GM12864 (cell line): ENCODE measurements around the gene PLXNB3.
"Not testable (repeated sequence)": the region's sequence is repeated elsewhere in the genome, so short reads cannot be mapped to it uniquely, and the experiment has no call there.

Experiments used
- DNase-seq: peaks from one replicate; pipeline ENCODE4 v3.0.0-alpha.2; 2011; ENCODE audit warnings: low read depth
- H3K4me3 ChIP-seq: 2 replicates; pipeline ENCODE4 v1.5.1; 2011; ENCODE audit warnings: mild to moderate bottlenecking, low read depth, low read length, control low read depth
- TF ChIP-seq, protein P1 (sequence below): IDR thresholded peaks from 2 replicates; pipeline ENCODE4 v1.5.1; 2011; ENCODE audit warnings: low read depth, mild to moderate bottlenecking, moderate library complexity, low read length, control low read depth, inconsistent platforms; ENCODE audit errors: missing control alignments

PLXNB3 gene

DNA sequence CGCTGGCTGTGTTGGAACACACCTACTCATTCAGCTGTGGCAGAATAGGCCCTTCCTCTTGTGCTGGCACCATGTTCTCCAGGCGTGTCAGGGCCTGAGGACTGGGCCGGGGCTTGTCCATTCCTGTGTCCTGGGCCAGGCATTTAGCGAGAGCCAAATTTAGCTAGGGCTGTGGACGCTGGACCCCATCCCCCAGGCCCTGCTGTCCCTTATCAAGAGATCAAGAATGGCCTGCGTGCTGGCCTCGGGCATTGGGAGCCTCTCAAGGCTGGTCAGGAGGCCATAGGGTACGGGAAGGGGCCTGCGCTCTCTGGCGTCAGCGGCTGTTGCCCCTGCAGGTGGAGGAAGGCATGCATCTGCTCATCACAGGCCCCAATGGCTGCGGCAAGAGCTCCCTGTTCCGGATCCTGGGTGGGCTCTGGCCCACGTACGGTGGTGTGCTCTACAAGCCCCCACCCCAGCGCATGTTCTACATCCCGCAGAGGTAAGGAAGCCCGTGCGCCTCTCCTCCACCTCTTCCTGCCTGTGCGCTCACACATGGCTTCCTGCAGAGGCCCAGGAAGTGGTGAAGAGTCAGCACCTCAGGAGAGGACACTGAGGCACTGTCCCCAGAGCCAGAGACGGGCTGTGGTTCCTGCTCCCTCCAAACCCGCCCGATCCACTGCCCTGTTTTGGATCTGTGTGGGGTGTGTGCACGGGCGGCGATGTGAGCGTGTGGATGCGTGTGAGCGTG lies 24.1 kb upstream of the PLXNB3 start:
- TF ChIP-seq, protein P1, sequence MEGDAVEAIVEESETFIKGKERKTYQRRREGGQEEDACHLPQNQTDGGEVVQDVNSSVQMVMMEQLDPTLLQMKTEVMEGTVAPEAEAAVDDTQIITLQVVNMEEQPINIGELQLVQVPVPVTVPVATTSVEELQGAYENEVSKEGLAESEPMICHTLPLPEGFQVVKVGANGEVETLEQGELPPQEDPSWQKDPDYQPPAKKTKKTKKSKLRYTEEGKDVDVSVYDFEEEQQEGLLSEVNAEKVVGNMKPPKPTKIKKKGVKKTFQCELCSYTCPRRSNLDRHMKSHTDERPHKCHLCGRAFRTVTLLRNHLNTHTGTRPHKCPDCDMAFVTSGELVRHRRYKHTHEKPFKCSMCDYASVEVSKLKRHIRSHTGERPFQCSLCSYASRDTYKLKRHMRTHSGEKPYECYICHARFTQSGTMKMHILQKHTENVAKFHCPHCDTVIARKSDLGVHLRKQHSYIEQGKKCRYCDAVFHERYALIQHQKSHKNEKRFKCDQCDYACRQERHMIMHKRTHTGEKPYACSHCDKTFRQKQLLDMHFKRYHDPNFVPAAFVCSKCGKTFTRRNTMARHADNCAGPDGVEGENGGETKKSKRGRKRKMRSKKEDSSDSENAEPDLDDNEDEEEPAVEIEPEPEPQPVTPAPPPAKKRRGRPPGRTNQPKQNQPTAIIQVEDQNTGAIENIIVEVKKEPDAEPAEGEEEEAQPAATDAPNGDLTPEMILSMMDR: no peak
- H3K4me3 ChIP-seq: no peak overlapping the region
- no peak for DNase-seq

- TF ChIP-seq, protein P1: no peak
- DNase-seq: no peak
- no peak overlapping the region for H3K4me3 ChIP-seq
These were observed 23.3 kb upstream of the PLXNB3 start for GRCh38 chrX:153740631-153741222.

DNA sequence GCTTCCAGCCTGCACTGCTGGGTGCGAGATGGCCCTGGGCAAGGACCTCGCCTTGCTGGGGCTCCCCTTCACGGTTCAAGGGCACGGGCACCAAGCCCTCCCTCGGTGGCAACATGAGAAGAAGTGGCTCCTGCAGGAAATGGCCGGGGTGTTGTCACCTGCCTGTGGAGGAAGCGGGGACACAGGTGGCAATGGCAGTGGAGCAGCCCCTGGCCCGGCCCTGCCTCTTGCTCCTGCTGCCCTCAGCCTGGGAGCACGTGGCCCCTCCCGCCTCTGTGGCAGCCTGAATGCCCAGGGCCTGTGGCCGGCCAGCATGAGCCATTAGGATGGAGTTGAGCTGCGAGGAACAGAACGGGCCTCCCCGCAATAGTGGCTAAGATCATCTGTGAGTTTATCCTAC lies 22.6 kb upstream of the PLXNB3 start:
- no peak for DNase-seq
- H3K4me3 ChIP-seq: no peak overlapping the region
- TF ChIP-seq, protein P1: no peak

DNA sequence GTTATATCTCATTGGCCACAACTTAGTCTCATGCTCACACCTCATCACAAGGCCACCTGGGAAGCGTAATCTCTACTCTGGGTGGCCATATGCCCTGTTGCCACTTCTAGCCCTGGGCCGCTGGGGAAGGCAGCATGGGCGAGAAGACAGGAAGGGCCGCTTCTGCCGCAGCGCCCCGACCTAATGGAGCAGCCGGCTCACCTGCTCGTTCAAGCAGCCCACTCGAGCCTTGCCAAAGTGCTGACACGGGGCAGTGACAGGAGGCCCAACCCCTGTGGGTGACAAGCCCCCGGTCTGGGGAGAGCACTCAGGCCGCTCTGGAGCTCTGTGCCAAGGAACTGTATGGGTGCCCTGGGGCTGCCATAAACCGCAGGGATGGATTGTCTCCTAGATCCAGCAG lies 21.9 kb upstream of the PLXNB3 start:
- H3K4me3 ChIP-seq, DNase-seq: not testable (repeated sequence)

DNA sequence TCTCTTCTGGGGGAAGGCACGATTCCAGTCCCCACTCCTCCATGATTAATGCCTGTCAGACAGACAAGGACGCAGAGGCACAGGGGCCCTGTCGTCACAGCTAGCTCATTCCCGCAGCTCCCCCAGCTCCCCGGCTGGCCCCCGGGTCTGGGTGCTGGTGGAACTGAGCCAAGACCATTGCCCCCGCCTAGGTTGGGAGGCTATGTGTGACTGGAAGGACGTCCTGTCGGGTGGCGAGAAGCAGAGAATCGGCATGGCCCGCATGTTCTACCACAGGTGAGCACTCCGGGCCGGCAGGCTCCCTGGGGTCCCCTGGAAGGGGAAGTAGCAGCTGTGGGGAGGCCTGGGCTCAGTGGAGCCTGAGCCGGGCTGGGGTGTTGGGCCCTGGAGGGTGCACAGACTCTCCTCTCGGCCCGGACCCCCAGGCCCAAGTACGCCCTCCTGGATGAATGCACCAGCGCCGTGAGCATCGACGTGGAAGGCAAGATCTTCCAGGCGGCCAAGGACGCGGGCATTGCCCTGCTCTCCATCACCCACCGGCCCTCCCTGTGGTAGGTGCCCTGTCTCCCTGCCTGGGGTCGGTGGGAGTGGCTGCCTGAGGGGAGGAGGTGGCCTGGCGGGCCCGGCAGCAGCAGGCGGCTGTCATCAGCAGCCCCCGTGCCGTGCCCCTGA lies 21.1 kb upstream of the PLXNB3 start:
- H3K4me3 ChIP-seq, DNase-seq: not testable (repeated sequence)

GRCh38 chrX:153743468-153744209 lies 20.4 kb upstream of the PLXNB3 start:
- not testable (repeated sequence) for DNase-seq, H3K4me3 ChIP-seq

GRCh38 chrX:153744210-153745066 lies 19.6 kb upstream of the PLXNB3 start:
- no peak overlapping the region for H3K4me3 ChIP-seq
- TF ChIP-seq, protein P1: peak; percentile 25
- DNase-seq: no peak

- DNase-seq, H3K4me3 ChIP-seq: not testable (repeated sequence)
These were observed 19.0 kb upstream of the PLXNB3 start for GRCh38 chrX:153745067-153745433.
